Subcutaneous adipose tissue (tissue), 4 donors: Measurements from ENCODE around the gene VHLL. TPM values are rescaled to one million over a fixed set of nuclear protein-coding genes. Genes with fewer than 3 reads are reported as not detected.

Experiments used
- total RNA-seq, 4 donors: library from RNA; depleted of rRNA; stranded (reverse); fragments of >200 nt; gene quantifications; one replicate each; pipeline ENCODE4 v1.1.0, GENCODE V29; 2016
- TF ChIP-seq, protein P1 (sequence below): fragments of 450-650 bp; IDR thresholded peaks from one replicate; pipeline ENCODE4 v1.5.1; 2016; ENCODE audit warnings: low read depth, mild to moderate bottlenecking, control low read depth, antibody characterized with exemption, moderate library complexity

The VHLL gene
- total RNA-seq, 4 donors from 2014 or later = not detected

- TF ChIP-seq, protein P1, sequence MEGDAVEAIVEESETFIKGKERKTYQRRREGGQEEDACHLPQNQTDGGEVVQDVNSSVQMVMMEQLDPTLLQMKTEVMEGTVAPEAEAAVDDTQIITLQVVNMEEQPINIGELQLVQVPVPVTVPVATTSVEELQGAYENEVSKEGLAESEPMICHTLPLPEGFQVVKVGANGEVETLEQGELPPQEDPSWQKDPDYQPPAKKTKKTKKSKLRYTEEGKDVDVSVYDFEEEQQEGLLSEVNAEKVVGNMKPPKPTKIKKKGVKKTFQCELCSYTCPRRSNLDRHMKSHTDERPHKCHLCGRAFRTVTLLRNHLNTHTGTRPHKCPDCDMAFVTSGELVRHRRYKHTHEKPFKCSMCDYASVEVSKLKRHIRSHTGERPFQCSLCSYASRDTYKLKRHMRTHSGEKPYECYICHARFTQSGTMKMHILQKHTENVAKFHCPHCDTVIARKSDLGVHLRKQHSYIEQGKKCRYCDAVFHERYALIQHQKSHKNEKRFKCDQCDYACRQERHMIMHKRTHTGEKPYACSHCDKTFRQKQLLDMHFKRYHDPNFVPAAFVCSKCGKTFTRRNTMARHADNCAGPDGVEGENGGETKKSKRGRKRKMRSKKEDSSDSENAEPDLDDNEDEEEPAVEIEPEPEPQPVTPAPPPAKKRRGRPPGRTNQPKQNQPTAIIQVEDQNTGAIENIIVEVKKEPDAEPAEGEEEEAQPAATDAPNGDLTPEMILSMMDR = no peak
These were observed 47.6 kb downstream of the VHLL start for GRCh38 chr1:156251527-156251926.

DNA sequence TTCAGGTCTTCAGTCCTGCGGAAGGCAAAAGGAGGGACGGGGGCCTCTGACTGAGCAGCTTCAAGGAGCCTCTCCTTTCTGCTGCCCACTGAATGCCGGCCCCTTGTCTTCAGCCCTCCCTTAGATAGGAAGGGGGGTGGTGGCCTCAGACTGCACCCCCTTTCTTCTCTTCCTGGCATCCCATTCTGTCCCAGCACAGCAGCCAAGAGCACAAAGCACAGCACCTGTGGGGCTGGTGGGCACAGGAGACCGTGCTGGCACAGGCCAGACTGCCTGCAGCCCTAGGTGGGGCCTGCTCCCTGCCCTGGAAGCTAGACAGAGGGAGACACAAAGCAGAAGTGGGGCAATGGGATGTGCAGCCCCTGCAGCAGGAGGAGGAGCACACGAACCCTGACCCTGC is 49.5 kb downstream of the VHLL start:
- TF ChIP-seq, protein P1 = no peak

Other genes with a start within 250 kb of the VHLL start
- 10 to 100 TPM; 15.1 to 16.5 (median 16.2) TPM for gene UBQLN4, start 245.5 kb downstream of the VHLL start, total RNA-seq
- 10 to 100 TPM; 51.7 to 80.1 (median 66.9) TPM for gene LAMTOR2, start 244.5 kb downstream of the VHLL start, total RNA-seq
- gene RAB25, start 238.1 kb downstream of the VHLL start, total RNA-seq = not detected
- under 1 TPM; 0.17 to 0.57 (median 0.27) TPM for gene MEX3A, start 216.8 kb downstream of the VHLL start, total RNA-seq
- 100 to 1,000 TPM; 210 to 349 (median 281) TPM for gene LMNA, start 184.6 kb downstream of the VHLL start, total RNA-seq
- 1 to 10 TPM; 2.6 to 3.4 (median 3.0) TPM for gene SEMA4A, start 145.7 kb downstream of the VHLL start, total RNA-seq
- 10 to 100 TPM in 3 of 4 donors, 1 to 10 TPM in 1; 7.9 to 22.3 (median 13.1) TPM for gene SLC25A44, start 105.2 kb downstream of the VHLL start, total RNA-seq
- 10 to 100 TPM; 36.3 to 51.2 (median 41.0) TPM for gene PMF1, start 86.3 kb downstream of the VHLL start, total RNA-seq
- under 1 TPM in 2 of 4 donors, not detected in 2; 0.68 to 0.94 TPM for gene BGLAP, start 57.1 kb downstream of the VHLL start, total RNA-seq
- 1 to 10 TPM in 2 of 4 donors, under 1 TPM in 1, not detected in 1; 0.66 to 1.5 (median 1.0) TPM for gene PAQR6, start 51.3 kb downstream of the VHLL start, total RNA-seq
- gene SMG5, start 16.5 kb downstream of the VHLL start, total RNA-seq = 10 to 100 TPM; 26.6 to 48.6 (median 37.3) TPM
- 1 to 10 TPM in 3 of 4 donors, not detected in 1; 1.0 to 2.3 (median 2.2) TPM for gene TMEM79, start 15.0 kb downstream of the VHLL start, total RNA-seq
- 10 to 100 TPM; 34.9 to 84.3 (median 48.3) TPM for gene GLMP, start 3.6 kb downstream of the VHLL start, total RNA-seq
- gene CCT3, start 39.0 kb upstream of the VHLL start, total RNA-seq = 100 to 1,000 TPM; 125 to 195 (median 140) TPM
- gene TSACC, start 39.2 kb upstream of the VHLL start, total RNA-seq = not detected
- gene RHBG, start 69.9 kb upstream of the VHLL start, total RNA-seq = not detected
- gene MEF2D, start 201.5 kb upstream of the VHLL start, total RNA-seq = 10 to 100 TPM; 18.9 to 46.5 (median 24.8) TPM